Ammon's horn (tissue), 1 donor: ENCODE data around the gene ALDH9A1.

Experiments
- DNase-seq: peaks from one replicate; pipeline ENCODE4 v3.0.0-alpha.2; 2016; ENCODE audit warnings: low spot score

The ALDH9A1 gene

DNA sequence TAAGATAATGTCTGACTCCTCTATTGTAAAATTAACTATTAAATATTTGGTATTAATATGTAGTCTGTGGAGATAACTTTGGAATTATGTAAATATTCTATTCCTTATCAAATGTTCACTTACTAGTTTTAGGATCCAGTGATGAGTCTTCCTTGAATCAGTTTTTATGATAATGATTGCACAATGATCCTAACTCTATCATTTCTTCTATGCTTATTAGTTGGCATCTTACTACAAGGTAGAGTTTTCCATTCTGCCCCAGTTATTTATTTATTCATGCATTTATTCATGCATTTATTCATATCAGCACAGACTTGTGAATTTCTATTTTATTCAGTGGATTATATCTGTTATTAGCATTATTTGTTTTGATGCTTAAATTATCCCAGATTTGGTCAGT lies 74.7 kb downstream of the ALDH9A1 start:
- DNase-seq: no peak

DNA sequence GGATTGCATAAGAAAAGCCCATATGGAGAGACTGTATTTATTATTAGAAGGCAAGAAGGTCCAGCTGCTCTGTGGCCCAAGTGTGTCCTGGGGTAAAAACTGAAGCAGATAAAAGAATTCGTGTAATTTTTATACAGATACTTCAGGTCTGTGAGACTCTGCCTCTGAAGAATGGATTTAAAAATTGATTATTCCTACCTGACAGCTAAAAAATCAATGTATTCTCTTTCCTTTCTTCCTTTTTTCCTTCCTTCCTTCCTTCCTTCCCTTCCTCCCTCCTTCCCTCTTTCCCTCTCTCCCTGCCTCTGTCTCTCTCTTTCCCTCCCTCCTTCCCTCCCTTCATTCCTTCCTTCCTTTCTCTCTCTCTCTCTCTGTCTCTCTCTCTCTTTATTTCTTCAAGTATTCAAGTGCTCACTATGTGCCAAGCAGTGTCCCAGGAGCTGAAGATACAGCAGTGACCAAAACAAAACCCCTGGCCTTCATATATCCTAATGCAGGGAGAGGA lies 78.7 kb downstream of the ALDH9A1 start:
- DNase-seq: no peak

DNA sequence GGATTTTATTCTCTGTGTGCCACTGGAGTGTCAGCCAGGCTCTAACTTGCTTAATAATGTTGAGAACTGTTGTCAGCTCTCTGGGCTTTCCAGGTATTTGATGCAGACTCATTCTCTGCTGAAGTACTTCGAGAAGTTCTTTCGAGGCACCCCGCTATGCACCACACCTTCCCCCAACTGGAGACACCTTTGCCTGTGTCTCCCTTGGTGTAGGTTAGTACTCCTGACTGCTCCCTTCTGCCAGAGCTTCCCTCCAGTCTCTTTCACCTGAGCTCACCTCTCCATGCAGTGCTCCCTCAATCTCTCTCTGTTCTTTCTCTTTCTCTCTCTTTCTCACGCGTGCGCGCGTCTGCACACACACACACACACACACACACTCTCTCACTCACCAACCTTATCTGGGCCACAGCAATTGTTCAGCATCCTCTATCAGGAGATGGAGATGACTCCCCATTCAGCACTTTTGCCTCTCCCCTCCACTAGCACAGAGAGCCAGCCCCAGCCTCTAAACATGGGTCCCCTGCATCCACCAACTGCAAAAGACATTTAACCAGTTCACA lies 81.3 kb downstream of the ALDH9A1 start:
- DNase-seq: no peak

DNA sequence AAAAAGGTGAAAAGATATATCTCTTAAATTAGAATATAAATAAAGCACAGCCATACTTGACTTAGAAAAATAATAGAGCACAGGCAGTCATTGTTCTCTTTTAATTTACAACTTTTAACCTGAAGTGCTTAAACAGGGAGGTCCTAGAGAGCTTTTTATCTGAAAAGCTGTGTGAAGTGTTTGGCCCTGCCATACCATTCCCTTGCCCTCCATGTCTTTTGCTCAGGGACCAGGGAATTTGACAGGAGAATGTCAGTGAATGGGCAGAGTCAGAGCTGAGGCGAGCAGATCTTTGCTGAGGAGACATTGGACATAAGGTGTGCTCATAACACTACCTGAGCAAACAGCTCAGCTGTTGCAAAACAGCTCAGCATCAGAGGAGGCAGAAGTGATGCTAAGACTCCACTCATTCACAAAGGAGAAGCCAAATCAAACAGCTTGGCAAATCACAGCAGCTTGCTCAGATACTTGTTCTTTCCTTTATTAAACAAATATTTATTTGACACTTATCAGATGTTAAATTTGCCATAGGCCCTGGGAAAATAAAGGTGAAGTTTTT lies 82.2 kb downstream of the ALDH9A1 start:
- DNase-seq: no peak
